Measurements from ENCODE around the gene PASK.

The PASK gene

DNA sequence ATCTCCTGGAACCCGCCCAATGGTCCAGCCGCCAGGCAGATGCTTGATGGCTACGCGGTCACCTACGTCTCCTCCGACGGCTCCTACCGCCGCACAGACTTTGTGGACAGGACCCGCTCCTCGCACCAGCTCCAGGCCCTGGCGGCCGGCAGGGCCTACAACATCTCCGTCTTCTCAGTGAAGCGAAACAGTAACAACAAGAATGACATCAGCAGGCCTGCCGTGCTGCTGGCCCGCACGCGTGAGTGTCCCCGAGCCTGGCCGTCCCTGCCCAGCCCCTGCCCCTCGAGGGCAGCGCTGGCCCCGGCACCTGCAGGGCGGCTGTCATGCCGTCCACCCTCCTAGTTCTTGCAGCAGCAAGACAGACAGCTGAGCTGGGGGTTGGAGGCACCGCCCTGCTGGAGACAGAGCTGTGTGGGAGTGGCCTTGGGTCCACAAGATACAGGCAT is 83.9 kb downstream of the PASK start:
- DNase-seq (ENCODE audit: low read depth, low spot score), result no peak
- TF ChIP-seq, protein P1, sequence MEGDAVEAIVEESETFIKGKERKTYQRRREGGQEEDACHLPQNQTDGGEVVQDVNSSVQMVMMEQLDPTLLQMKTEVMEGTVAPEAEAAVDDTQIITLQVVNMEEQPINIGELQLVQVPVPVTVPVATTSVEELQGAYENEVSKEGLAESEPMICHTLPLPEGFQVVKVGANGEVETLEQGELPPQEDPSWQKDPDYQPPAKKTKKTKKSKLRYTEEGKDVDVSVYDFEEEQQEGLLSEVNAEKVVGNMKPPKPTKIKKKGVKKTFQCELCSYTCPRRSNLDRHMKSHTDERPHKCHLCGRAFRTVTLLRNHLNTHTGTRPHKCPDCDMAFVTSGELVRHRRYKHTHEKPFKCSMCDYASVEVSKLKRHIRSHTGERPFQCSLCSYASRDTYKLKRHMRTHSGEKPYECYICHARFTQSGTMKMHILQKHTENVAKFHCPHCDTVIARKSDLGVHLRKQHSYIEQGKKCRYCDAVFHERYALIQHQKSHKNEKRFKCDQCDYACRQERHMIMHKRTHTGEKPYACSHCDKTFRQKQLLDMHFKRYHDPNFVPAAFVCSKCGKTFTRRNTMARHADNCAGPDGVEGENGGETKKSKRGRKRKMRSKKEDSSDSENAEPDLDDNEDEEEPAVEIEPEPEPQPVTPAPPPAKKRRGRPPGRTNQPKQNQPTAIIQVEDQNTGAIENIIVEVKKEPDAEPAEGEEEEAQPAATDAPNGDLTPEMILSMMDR (IDR thresholded peaks at IDR 0.05; ENCODE audit: low read depth, low read length), result no peak
- H3K4me3 ChIP-seq (ENCODE audit: low read depth, low read length), result no peak overlapping the region
- in situ Hi-C loops (cut with HindIII; ENCODE audit: low sequenced_read_pairs), result no loop called here

DNA sequence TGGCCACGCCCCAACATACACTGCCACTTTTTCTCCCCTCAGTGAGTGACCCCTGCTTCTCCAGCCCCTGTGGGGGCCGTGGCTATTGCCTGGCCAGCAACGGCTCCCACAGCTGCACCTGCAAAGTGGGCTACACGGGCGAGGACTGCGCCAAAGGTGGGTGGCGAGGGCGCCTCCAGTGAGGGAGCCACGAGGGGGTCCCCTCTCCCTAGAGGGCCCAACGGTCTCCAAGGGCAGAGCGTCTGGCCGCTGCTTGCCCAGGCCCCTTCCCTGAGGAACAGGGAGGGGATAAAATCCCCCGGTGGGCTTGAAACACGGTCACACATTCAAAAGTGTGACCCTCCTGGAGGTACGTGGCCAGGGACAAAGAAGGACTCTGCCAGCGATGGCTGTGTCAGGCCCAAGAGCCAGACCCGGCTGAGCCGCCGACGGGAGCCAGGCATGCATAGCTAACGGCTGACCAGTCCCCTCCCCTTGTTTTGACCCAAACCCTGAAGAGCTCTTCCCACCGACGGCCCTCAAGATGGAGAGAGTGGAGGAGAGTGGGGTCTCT is 84.4 kb downstream of the PASK start:
- TF ChIP-seq, protein P1 (IDR thresholded peaks at IDR 0.05; ENCODE audit: low read depth, low read length), result no peak
- DNase-seq (ENCODE audit: low read depth, low spot score), result no peak
- no peak overlapping the region for H3K4me3 ChIP-seq (ENCODE audit: low read depth, low read length)
- in situ Hi-C loops (cut with HindIII; ENCODE audit: low sequenced_read_pairs), result no loop called here

DNA sequence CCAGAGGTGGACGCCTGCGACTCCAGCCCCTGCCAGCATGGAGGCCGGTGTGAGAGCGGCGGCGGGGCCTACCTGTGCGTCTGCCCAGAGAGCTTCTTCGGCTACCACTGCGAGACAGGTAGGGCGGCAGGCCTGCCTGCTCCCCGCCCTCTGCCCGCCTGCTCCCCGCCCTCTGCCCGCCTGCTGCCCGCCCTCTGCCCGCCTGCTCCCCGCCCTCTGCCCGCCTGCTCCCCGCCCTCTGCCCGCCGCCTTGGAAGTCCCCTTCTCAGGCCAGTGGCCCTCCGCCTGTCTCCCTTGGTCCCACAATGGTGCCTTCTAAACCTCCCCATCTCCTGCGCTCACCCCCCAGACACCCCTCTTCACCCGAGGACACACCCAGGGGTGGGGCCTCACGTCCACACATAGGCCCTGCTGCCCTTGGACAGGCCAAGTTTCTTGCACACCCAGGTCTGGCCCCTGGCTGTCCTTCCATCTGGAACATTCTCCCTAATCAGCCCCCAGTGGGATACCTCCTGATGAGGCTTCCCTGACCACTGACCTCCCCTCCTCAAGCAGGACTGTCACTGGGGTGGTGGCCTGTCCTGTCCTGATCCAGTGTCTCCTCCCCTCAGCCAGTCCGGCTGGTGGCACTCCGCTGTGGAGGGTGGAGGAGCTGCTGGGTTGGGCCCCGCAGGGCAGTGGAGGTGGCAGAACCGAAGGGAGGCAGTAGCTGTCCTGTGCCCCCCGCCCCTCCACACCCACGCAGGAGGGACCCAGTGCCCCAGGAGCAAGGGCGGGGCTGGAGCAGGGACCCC is 85.1 kb downstream of the PASK start:
- in situ Hi-C loops (cut with HindIII; ENCODE audit: low sequenced_read_pairs), result no loop called here
- no peak overlapping the region for H3K4me3 ChIP-seq (ENCODE audit: low read depth, low read length)
- DNase-seq (ENCODE audit: low read depth, low spot score), result no peak

DNA sequence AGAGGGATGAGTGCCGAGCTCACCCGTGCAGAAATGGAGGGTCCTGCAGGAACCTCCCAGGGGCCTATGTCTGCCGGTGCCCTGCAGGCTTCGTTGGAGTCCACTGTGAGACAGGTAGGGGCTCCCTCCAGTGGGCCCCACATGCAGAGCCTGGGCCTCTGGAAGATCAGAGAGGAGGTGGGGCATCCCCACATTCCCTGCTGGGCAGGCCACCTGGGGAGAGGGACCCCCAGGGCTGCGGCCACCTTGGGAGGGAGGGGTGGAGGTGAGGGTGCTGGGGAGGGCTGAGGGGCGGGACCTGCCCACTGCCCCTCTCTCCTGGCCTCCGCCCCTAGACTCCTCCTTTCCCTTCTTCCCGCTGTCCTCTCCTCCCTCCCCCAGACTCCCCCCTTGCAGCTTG is 85.7 kb downstream of the PASK start:
- in situ Hi-C loops (cut with HindIII; ENCODE audit: low sequenced_read_pairs), result no loop called here
- TF ChIP-seq, protein P1 (IDR thresholded peaks at IDR 0.05; ENCODE audit: low read depth, low read length), result no peak
- H3K4me3 ChIP-seq (ENCODE audit: low read depth, low read length), result no peak overlapping the region
- DNase-seq (ENCODE audit: low read depth, low spot score), result no peak

More for the DNA sequence above, 85.1 kb downstream of the PASK start:
- TF ChIP-seq, protein P1 (IDR thresholded peaks at IDR 0.05; ENCODE audit: low read depth, low read length), result no peak

DNA sequence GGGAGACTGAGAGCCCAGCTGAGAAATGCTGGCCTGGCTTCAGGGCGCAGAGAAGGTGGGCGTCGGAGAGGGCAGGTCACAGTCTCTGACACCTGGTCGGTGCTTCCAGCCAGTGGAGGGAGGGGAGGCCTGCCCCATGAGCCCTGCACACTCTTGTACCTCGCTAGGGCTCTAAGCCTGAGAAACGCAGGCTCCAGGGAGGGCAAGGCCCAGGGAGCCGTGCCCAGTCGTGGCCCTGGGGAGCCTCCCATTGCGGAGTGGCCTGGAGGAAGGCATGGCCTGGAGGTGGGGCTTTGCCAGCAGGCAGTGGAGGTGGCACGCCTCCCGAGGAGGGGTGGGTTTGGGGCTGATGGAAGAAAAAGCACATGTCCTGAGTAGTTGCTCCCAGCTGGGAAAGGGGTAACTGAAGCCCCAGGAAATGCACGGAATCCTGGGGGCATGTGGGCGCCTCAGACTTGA is 86.2 kb downstream of the PASK start:
- in situ Hi-C loops (cut with HindIII; ENCODE audit: low sequenced_read_pairs), result no loop called here
- DNase-seq (ENCODE audit: low read depth, low spot score), result no peak
- TF ChIP-seq, protein P1 (IDR thresholded peaks at IDR 0.05; ENCODE audit: low read depth, low read length), result no peak
- no peak overlapping the region for H3K4me3 ChIP-seq (ENCODE audit: low read depth, low read length)

DNA sequence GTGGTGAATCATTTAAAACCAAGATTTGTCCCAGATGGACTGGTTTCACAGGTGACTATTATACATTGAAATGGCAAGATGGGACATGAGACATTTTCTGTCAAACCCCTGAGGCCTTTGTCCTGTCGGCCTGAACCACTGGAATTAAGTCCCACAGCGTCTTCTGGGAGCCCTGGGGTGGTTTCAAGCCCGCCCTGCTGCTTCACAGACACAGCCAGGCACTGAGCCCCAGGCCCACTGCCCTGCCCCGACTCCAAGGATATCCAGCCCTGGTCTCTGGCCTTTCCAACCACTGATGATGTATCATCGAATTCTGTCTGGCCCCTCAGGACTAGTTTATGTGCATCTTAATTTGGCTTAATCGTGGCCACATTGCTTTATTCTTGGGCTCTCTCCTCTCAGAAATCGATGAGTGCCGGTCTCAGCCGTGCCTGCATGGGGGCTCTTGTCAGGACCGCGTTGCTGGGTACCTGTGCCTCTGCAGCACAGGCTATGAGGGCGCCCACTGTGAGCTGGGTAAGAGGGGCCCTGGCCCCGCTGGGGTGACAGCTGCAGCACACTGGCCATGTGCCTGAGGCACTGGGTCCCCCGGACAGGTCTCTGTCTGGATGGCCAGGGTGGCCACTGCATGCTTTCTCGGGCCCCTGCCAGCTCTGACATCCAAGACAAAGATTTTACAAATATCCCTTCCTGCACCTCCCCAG is 86.7 kb downstream of the PASK start:
- DNase-seq (ENCODE audit: low read depth, low spot score), result no peak
- in situ Hi-C loops (cut with HindIII; ENCODE audit: low sequenced_read_pairs), result no loop called here

More for the DNA sequence above, 86.7 kb downstream of the PASK start:
- TF ChIP-seq, protein P1 (IDR thresholded peaks at IDR 0.05; ENCODE audit: low read depth, low read length), result no peak
- H3K4me3 ChIP-seq (ENCODE audit: low read depth, low read length), result no peak overlapping the region

All from astrocyte of the spinal cord (primary cell).